Kidney (tissue), 14 donors: Measurements from ENCODE around the gene SNX1. TPM values are rescaled to one million over a fixed set of nuclear protein-coding genes. Genes with fewer than 3 reads are reported as not detected.

Experiments
- DNase-seq, 5 donors: peaks; one replicate each; pipeline ENCODE4 v3.0.0-alpha.2; 2013 to 2020
- FAIRE-seq: peaks from 2 replicates; lab custom pipeline; 2012; peaks lifted over from hg19 to GRCh38; lab: Jason Lieb, UNC
- H3K27ac ChIP-seq, 2 donors: one replicate each; pipeline ENCODE4 v1.7.0; 2013; ENCODE audit warnings: low read depth in 2 of 2, low read length in 2 of 2, inconsistent platforms in 1 of 2
- H3K27me3 ChIP-seq: one replicate; pipeline ENCODE4 v1.7.1; 2013; ENCODE audit warnings: low read length, inconsistent platforms; ENCODE audit not compliant: control insufficient read depth, insufficient read depth
- H3K36me3 ChIP-seq, 3 donors: one replicate each; pipeline versions ENCODE4 v1.7.0 to v1.7.1; 2013; ENCODE audit warnings: low read length in 3 of 3, control low read depth in 1 of 3, inconsistent platforms in 1 of 3; ENCODE audit not compliant: insufficient read depth in 3 of 3, control insufficient read depth in 2 of 3
- H3K4me1 ChIP-seq, 3 donors: one replicate each; pipeline versions ENCODE4 v1.7.0 to v1.7.1; 2013; ENCODE audit warnings: low read length in 3 of 3, inconsistent platforms in 1 of 3, low read depth in 1 of 3; ENCODE audit not compliant: control insufficient read depth in 2 of 3, insufficient read depth in 2 of 3
- H3K4me3 ChIP-seq, 3 donors: one replicate each; pipeline versions ENCODE4 v1.7.0 to v1.8.1; 2013; ENCODE audit warnings: low read length in 3 of 3, control low read depth in 1 of 3, inconsistent platforms in 1 of 3
- H3K9ac ChIP-seq, 3 donors: one replicate each; pipeline versions ENCODE4 v1.7.0 to v1.7.1; 2013; ENCODE audit warnings: low read length in 3 of 3, control low read depth in 1 of 3, inconsistent platforms in 1 of 3
- H3K9me3 ChIP-seq, 3 donors: one replicate each; pipeline versions ENCODE4 v1.7.0 to v1.7.1; 2013; ENCODE audit warnings: low read length in 3 of 3, control low read depth in 1 of 3, inconsistent platforms in 1 of 3; ENCODE audit not compliant: control insufficient read depth in 2 of 3, insufficient read depth in 1 of 3
- intact Hi-C: fragments of 100-400 bp; cut with DNase I; formaldehyde crosslinking; loops from one replicate; pipeline ENCODE4 v1.11.1; 2022
- polyA plus RNA-seq: library from polyadenylated mRNA; stranded (reverse); fragments of 350-450 nt; fragmentation: Illumina TruSeq; extraction: RNeasy Lipid Tissue Mini Kit (QIAGEN cat#74804); gene quantifications from one replicate; pipeline ENCODE4 v1.2.3, GENCODE V29; 2014; ENCODE audit warnings: low read depth, low replicate concordance; ENCODE audit not compliant: insufficient read depth
- total RNA-seq: library from RNA; stranded (reverse); fragmentation: NEBNext Ultra II Directional; extraction: Animal tissue kit (Norgen Biotek cat#: 25700); gene quantifications from one replicate; pipeline ENCODE4 v1.2.1, GENCODE V29; 2021
- TF ChIP-seq, protein P1 (sequence below): IDR thresholded peaks from 3 replicates; pipeline ENCODE4 v1.5.1; 2012; ENCODE audit warnings: mild to moderate bottlenecking, moderate library complexity, borderline replicate concordance; ENCODE audit not compliant: insufficient read depth; ENCODE audit errors: extremely low read depth
- donor health status: control.
- donor health status: control.
- donor health status: control.
- donor health status: control.
- donor health status: control.
- donor health status: DM: yes; HTN: yes; CAD: no.
- donor health status: Normal renal cell carcinoma (clear cell type).

Gene SNX1
- total and polyA plus RNA-seq, 2 donors from 2014 or later, result 81.2 to 148 TPM

DNA sequence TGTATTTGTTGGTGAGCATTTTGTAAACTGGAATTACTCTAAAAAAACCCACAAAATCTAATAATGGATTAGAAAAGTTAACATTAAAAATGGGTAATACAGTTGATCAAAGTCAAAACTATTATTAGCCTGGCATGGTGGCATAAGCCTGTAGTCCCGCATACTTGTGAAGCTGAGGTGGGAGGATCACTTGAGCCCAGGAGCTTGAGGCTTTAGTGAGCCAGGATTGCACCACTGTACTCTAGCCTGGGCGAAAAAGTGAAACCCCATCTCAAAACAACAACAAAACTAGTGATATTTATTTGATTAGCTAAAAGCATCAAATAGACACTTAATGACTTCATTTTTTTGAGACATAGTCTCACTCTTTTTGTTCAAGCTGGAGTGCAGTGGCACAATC is 3.6 kb downstream of the SNX1 start:
- TF ChIP-seq, protein P1, sequence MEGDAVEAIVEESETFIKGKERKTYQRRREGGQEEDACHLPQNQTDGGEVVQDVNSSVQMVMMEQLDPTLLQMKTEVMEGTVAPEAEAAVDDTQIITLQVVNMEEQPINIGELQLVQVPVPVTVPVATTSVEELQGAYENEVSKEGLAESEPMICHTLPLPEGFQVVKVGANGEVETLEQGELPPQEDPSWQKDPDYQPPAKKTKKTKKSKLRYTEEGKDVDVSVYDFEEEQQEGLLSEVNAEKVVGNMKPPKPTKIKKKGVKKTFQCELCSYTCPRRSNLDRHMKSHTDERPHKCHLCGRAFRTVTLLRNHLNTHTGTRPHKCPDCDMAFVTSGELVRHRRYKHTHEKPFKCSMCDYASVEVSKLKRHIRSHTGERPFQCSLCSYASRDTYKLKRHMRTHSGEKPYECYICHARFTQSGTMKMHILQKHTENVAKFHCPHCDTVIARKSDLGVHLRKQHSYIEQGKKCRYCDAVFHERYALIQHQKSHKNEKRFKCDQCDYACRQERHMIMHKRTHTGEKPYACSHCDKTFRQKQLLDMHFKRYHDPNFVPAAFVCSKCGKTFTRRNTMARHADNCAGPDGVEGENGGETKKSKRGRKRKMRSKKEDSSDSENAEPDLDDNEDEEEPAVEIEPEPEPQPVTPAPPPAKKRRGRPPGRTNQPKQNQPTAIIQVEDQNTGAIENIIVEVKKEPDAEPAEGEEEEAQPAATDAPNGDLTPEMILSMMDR, result no peak
- DNase-seq, result no peak
- Histone ChIP-seq H3K4me3 (no peak overlapping the region), H3K4me1 (peaks cover 0 to 13% (median 11%) of the 10 kb centered on the region in 3 donors), H3K9ac (no peak overlapping the region), H3K27ac (no peak overlapping the region), H3K36me3 (no peaks in the 10 kb centered on the region), H3K27me3 (no peaks in the 10 kb centered on the region), H3K9me3 (no peaks in the 10 kb centered on the region)
- FAIRE-seq, result no peak
- intact Hi-C loops, result no loop called here

DNA sequence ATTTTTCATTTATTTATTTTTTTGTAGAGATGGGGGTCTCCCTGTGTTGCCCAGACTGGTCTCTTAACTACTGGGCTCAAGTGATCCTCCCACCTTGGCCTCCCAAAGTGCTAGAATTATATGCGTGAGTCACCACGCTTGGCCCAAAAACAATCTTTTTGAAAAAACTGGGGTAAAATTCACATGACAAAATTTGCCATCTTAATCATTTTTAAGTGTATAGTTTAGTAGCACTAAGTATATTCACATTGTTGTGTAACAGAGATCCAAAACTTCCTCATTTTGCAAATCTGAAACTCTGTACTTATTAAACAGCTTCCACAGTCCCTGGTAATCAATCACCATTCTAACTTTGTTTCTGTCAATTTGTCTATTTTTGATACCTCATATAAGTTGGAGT is 5.2 kb downstream of the SNX1 start:
- no peaks in the 10 kb centered on the region for H3K9me3 ChIP-seq
- intact Hi-C loops, result no loop called here
- FAIRE-seq (no peak), DNase-seq (no peak)
- no peak overlapping the region for H3K4me3 ChIP-seq
- H3K27me3 ChIP-seq, result no peaks in the 10 kb centered on the region
- H3K36me3 ChIP-seq, result no peaks in the 10 kb centered on the region
- TF ChIP-seq, protein P1, result no peak
- H3K27ac ChIP-seq, result no peak overlapping the region
- peaks cover 0 to 6% (median 0%) of the 10 kb centered on the region in 3 donors for H3K4me1 ChIP-seq
- no peak overlapping the region for H3K9ac ChIP-seq

DNA sequence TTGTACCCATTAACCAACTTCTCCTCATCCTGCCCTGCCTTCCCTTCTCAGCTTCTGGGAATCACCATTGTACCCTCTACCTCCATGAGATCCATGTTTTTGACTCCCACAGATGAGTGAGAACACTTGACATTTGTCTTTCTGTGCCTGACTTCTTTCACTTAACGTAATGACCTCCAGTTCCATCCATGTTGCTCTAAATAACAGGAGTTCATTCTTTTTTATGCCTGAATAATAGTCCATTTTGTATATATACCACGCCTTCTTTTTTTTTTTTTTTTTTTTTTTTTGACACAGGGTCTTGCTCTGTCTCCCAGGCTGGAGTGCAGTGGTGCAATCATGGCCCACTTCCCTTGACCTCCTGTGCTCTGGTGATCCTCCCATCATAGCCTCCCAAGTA is 6.7 kb downstream of the SNX1 start:
- TF ChIP-seq, protein P1, result no peak
- no peak for FAIRE-seq

More for the DNA sequence above, 6.7 kb downstream of the SNX1 start:
- Histone ChIP-seq H3K9ac (no peak overlapping the region), H3K36me3 (no peaks in the 10 kb centered on the region), H3K27me3 (no peaks in the 10 kb centered on the region), H3K4me1 (peaks cover 0 to 8% (median 7%) of the 10 kb centered on the region in 3 donors), H3K4me3 (no peak overlapping the region), H3K9me3 (no peaks in the 10 kb centered on the region), H3K27ac (no peak overlapping the region)
- no peak for DNase-seq
- intact Hi-C loops, result no loop called here
